IMR-90 (cell line): ENCODE data around the gene TNIP1.

Source experiments
- CTCF ChIP-seq: conservative IDR thresholded peaks from 2 replicates; pipeline ENCODE4 v1.5.1; 2012; ENCODE audit warnings: mild to moderate bottlenecking, low read depth, low read length, improper control_type of control experiment
- RAD21 ChIP-seq: IDR thresholded peaks from 2 replicates; pipeline ENCODE4 v1.6.1; 2012; ENCODE audit warnings: low read length, improper control_type of control experiment

- TF ChIP-seq CTCF (no peak), RAD21 (no peak)
These were observed 26.2 kb upstream of the TNIP1 start for GRCh38 chr5:151107084-151107483.
